K562 (cell line): ENCODE results near the gene CTDSP2. TPM values are rescaled to one million over a fixed set of nuclear protein-coding genes. Genes with fewer than 3 reads are reported as not detected.
A peak's percentile ranks its signal among the peaks of the same experiment; 100 is the strongest.

Experiments used
- BCOR ChIP-seq: fragments of 450-650 bp; IDR thresholded peaks from 2 replicates; pipeline ENCODE4 v1.6.1; 2016
- C11orf30 ChIP-seq: fragments of 450-650 bp; IDR thresholded peaks from 2 replicates; pipeline ENCODE4 v1.6.1; 2016; ENCODE audit warnings: low read depth, mild to moderate bottlenecking
- CBFB ChIP-seq: sonication (generic); formaldehyde crosslinking; IDR thresholded peaks from 2 replicates; pipeline ENCODE4 v1.4.0; 2020; ENCODE audit warnings: mild to moderate bottlenecking, missing genetic modification reagents
- CHD2 ChIP-seq: IDR thresholded peaks from 2 replicates; pipeline ENCODE4 v1.6.1; 2011; ENCODE audit warnings: low read depth, low read length
- CTCF ChIP-seq, 3 experiments: IDR thresholded peaks in 2 of 3; conservative IDR thresholded peaks in 1 of 3; 2 replicates each; pipeline ENCODE4 v1.5.1; 2011 to 2012; ENCODE audit warnings: low read length in 3 of 3, mild to moderate bottlenecking in 3 of 3, control low read depth in 2 of 3, improper control_type of control experiment in 1 of 3, inconsistent platforms in 1 of 3, low read depth in 1 of 3, mixed read lengths in 1 of 3, moderate library complexity in 1 of 3; ENCODE audit not compliant: insufficient read depth in 2 of 3
- JUND ChIP-seq, 2 experiments: IDR thresholded peaks; 2 replicates in 1 of 2; 3 replicates in 1 of 2; pipeline ENCODE4 v1.6.1; 2011; ENCODE audit warnings: borderline replicate concordance in 2 of 2, low read depth in 2 of 2, low read length in 2 of 2, improper control_type of control experiment in 1 of 2, missing biosample characterization in 1 of 2, missing genetic modification characterization in 1 of 2, missing genetic modification reagents in 1 of 2
- LCOR ChIP-seq: sonication (generic); formaldehyde crosslinking; IDR thresholded peaks from 2 replicates; pipeline ENCODE4 v1.8.0; 2022; ENCODE audit warnings: mild to moderate bottlenecking, missing genetic modification reagents
- POLR2B ChIP-seq: fragments of 450-650 bp; IDR thresholded peaks from 2 replicates; pipeline ENCODE4 v1.6.1; 2018; ENCODE audit warnings: low read depth; ENCODE audit not compliant: partially characterized antibody
- RFX5 ChIP-seq: IDR thresholded peaks from 2 replicates; pipeline ENCODE4 v1.6.1; 2011; ENCODE audit warnings: low read depth, mild to moderate bottlenecking, improper control_type of control experiment, low read length
- SP1 ChIP-seq: sonication (generic); formaldehyde crosslinking; IDR thresholded peaks from 2 replicates; pipeline ENCODE4 v1.8.1; 2022; ENCODE audit warnings: mild to moderate bottlenecking, missing genetic modification reagents
- YY1 ChIP-seq, 3 experiments: IDR thresholded peaks; 2 replicates each; pipeline ENCODE4 v1.6.1; 2011; ENCODE audit warnings: low read length in 2 of 3, mild to moderate bottlenecking in 2 of 3, moderate library complexity in 2 of 3, borderline replicate concordance in 1 of 3, control low read depth in 1 of 3, low read depth in 1 of 3; ENCODE audit not compliant: insufficient read depth in 3 of 3, insufficient replicate concordance in 2 of 3, control insufficient read depth in 1 of 3, insufficient read length in 1 of 3; ENCODE audit errors: extremely low read depth in 1 of 3
- polyA plus RNA-seq, 8 experiments: library from polyadenylated mRNA; depleted of rRNA in 4 of 8; stranded (reverse) in 5 of 8; unstranded in 3 of 8; fragments of >200 nt; fragmentation: Nextera tagmentation in 2 of 8; fragmentation: Illumina TruSeq in 1 of 8; extraction: Ambion mirVana in 2 of 8; extraction: Trizol in 1 of 8; gene quantifications; 2 replicates each; pipeline versions ENCODE4 v1.2.1 to v1.2.3, GENCODE V29; 2011 to 2014; ENCODE audit warnings: inconsistent platforms in 1 of 8, missing spikeins in 1 of 8
- total RNA-seq, 7 experiments: library from RNA; depleted of rRNA in 6 of 7; stranded (reverse); fragments of >200 nt in 6 of 7; fragmentation: Illumina TruSeq in 2 of 7; extraction: Trizol in 2 of 7; gene quantifications; 2 replicates each; pipeline versions ENCODE4 v1.2.1 to v1.2.3, GENCODE V29; 2011 to 2021; ENCODE audit warnings: low replicate concordance in 1 of 7
- TF ChIP-seq, protein P1 (sequence below): fragments of 200-800 bp; sonication (Bioruptor generic); IDR thresholded peaks from 2 replicates; pipeline ENCODE4 v1.6.1; 2016; ENCODE audit warnings: missing genetic modification characterization, missing compliant biosample characterization
- TF ChIP-seq, protein P2 (sequence below): sonication (generic); formaldehyde crosslinking; IDR thresholded peaks from 2 replicates; pipeline ENCODE4 v1.8.0; 2023; ENCODE audit warnings: mild to moderate bottlenecking, missing genetic modification reagents

The CTDSP2 gene
- total and polyA plus RNA-seq, 9 of the 15 experiments (the other 6 are each of a cell fraction or from before 2014, with no cell fraction given) = 20.4 to 108 (median 47.7) TPM

GRCh38 chr12:57782608-57783465 lies 63.7 kb downstream of the CTDSP2 start, which contains the start of gene TSFM (continued):
- TF ChIP-seq JUND (IDR thresholded peaks at IDR 0.05; ENCODE audit: borderline replicate concordance, low read depth, low read length) (peak; percentile 85), JUND (tag; IDR thresholded peaks at IDR 0.05; ENCODE audit: borderline replicate concordance, low read depth, low read length) (peak; percentile 61; the same call in 1 of the 3 replicates), BCOR (peak; percentile 61), YY1 (IDR thresholded peaks at IDR 0.05; ENCODE audit: borderline replicate concordance in 1 of 3, control insufficient read depth in 1 of 3, extremely low read depth in 1 of 3, insufficient read depth in 3 of 3, insufficient read length in 1 of 3, insufficient replicate concordance in 2 of 3, low read depth in 1 of 3, low read length in 2 of 3) (peak; percentile 8 to 75 (median 71)), POLR2B (peak; percentile 92), CTCF (IDR thresholded peaks at IDR 0.05 in 2 of 3, conservative IDR thresholded peaks at IDR 0.05 in 1 of 3; ENCODE audit: insufficient read depth in 2 of 3, low read depth in 1 of 3, low read length in 3 of 3) (peak; percentile 91 to 97 (median 96)), CBFB (peak; percentile 89; the same call in 1 of the 2 replicates), LCOR (CRISPR knock-in tag) (peak; percentile 82; the same call in 1 of the 2 replicates), RFX5 (no peak), SP1 (CRISPR knock-in tag) (peak; percentile 85), CHD2 (0 out of 2 replicates have a peak, but pooled peaks have one; percentile 23), C11orf30 (peak; percentile 99)
- TF ChIP-seq, protein P1, sequence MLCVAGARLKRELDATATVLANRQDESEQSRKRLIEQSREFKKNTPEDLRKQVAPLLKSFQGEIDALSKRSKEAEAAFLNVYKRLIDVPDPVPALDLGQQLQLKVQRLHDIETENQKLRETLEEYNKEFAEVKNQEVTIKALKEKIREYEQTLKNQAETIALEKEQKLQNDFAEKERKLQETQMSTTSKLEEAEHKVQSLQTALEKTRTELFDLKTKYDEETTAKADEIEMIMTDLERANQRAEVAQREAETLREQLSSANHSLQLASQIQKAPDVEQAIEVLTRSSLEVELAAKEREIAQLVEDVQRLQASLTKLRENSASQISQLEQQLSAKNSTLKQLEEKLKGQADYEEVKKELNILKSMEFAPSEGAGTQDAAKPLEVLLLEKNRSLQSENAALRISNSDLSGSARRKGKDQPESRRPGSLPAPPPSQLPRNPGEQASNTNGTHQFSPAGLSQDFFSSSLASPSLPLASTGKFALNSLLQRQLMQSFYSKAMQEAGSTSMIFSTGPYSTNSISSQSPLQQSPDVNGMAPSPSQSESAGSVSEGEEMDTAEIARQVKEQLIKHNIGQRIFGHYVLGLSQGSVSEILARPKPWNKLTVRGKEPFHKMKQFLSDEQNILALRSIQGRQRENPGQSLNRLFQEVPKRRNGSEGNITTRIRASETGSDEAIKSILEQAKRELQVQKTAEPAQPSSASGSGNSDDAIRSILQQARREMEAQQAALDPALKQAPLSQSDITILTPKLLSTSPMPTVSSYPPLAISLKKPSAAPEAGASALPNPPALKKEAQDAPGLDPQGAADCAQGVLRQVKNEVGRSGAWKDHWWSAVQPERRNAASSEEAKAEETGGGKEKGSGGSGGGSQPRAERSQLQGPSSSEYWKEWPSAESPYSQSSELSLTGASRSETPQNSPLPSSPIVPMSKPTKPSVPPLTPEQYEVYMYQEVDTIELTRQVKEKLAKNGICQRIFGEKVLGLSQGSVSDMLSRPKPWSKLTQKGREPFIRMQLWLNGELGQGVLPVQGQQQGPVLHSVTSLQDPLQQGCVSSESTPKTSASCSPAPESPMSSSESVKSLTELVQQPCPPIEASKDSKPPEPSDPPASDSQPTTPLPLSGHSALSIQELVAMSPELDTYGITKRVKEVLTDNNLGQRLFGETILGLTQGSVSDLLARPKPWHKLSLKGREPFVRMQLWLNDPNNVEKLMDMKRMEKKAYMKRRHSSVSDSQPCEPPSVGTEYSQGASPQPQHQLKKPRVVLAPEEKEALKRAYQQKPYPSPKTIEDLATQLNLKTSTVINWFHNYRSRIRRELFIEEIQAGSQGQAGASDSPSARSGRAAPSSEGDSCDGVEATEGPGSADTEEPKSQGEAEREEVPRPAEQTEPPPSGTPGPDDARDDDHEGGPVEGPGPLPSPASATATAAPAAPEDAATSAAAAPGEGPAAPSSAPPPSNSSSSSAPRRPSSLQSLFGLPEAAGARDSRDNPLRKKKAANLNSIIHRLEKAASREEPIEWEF = no peak
- TF ChIP-seq, protein P2, sequence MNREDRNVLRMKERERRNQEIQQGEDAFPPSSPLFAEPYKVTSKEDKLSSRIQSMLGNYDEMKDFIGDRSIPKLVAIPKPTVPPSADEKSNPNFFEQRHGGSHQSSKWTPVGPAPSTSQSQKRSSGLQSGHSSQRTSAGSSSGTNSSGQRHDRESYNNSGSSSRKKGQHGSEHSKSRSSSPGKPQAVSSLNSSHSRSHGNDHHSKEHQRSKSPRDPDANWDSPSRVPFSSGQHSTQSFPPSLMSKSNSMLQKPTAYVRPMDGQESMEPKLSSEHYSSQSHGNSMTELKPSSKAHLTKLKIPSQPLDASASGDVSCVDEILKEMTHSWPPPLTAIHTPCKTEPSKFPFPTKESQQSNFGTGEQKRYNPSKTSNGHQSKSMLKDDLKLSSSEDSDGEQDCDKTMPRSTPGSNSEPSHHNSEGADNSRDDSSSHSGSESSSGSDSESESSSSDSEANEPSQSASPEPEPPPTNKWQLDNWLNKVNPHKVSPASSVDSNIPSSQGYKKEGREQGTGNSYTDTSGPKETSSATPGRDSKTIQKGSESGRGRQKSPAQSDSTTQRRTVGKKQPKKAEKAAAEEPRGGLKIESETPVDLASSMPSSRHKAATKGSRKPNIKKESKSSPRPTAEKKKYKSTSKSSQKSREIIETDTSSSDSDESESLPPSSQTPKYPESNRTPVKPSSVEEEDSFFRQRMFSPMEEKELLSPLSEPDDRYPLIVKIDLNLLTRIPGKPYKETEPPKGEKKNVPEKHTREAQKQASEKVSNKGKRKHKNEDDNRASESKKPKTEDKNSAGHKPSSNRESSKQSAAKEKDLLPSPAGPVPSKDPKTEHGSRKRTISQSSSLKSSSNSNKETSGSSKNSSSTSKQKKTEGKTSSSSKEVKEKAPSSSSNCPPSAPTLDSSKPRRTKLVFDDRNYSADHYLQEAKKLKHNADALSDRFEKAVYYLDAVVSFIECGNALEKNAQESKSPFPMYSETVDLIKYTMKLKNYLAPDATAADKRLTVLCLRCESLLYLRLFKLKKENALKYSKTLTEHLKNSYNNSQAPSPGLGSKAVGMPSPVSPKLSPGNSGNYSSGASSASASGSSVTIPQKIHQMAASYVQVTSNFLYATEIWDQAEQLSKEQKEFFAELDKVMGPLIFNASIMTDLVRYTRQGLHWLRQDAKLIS = peak; percentile 77; the same call in 1 of the 2 replicates
